Mesenchymal stem cell (in vitro differentiated cells and primary cell): ENCODE data around the gene DCLK1.

Experiments used
- DNase-seq: peaks from one replicate; pipeline ENCODE4 v3.0.0-alpha.2; 2013
- H2AFZ ChIP-seq: one replicate; pipeline ENCODE4 v1.6.1; 2013; ENCODE audit warnings: low read depth, mild to moderate bottlenecking, control low read depth, inconsistent platforms, low read length, moderate library complexity
- H2AK5ac ChIP-seq: 2 replicates; pipeline ENCODE4 v1.6.1; 2013; ENCODE audit warnings: low read length, moderate library complexity, mild to moderate bottlenecking, inconsistent platforms; ENCODE audit not compliant: severe bottlenecking
- H2BK120ac ChIP-seq: one replicate; pipeline ENCODE4 v1.6.1; 2013; ENCODE audit warnings: low read depth, mild to moderate bottlenecking, inconsistent platforms, low read length, moderate library complexity
- H2BK12ac ChIP-seq, 2 experiments: one replicate each; pipeline ENCODE4 v1.6.1; 2013; ENCODE audit warnings: inconsistent platforms in 2 of 2, low read length in 2 of 2, mild to moderate bottlenecking in 2 of 2, moderate library complexity in 2 of 2, control low read depth in 1 of 2
- H2BK15ac ChIP-seq: one replicate; pipeline ENCODE4 v1.6.1; 2013; ENCODE audit warnings: mild to moderate bottlenecking, low read depth, inconsistent platforms; ENCODE audit not compliant: poor library complexity, severe bottlenecking
- H2BK5ac ChIP-seq: 2 replicates; pipeline ENCODE4 v1.6.1; 2013; ENCODE audit warnings: low read depth, mild to moderate bottlenecking, low read length, control low read depth, inconsistent platforms; ENCODE audit not compliant: poor library complexity, severe bottlenecking
- H3K14ac ChIP-seq, 2 experiments: one replicate each; pipeline ENCODE4 v1.6.1; 2013; ENCODE audit warnings: inconsistent platforms in 2 of 2, low read length in 2 of 2, control low read depth in 1 of 2, mild to moderate bottlenecking in 1 of 2, moderate library complexity in 1 of 2
- H3K18ac ChIP-seq, 2 experiments: one replicate each; pipeline ENCODE4 v1.6.1; 2013; ENCODE audit warnings: inconsistent platforms in 2 of 2, low read length in 2 of 2, control low read depth in 1 of 2, low read depth in 1 of 2, mild to moderate bottlenecking in 1 of 2
- H3K23ac ChIP-seq, 2 experiments: one replicate each; pipeline ENCODE4 v1.6.1; 2013; ENCODE audit warnings: inconsistent platforms in 2 of 2, low read length in 2 of 2, mild to moderate bottlenecking in 2 of 2, moderate library complexity in 2 of 2, control low read depth in 1 of 2
- H3K27ac ChIP-seq: 2 replicates; pipeline ENCODE4 v1.5.1; 2013; ENCODE audit warnings: mild to moderate bottlenecking, moderate library complexity, low read length, control low read depth, inconsistent platforms; ENCODE audit not compliant: poor library complexity, severe bottlenecking
- H3K27me3 ChIP-seq, 2 experiments: 2 replicates each; pipeline versions ENCODE4 v1.6.1 to v1.7.0; 2013; ENCODE audit warnings: low read length in 2 of 2, mild to moderate bottlenecking in 2 of 2, moderate library complexity in 2 of 2, control low read depth in 1 of 2, inconsistent platforms in 1 of 2; ENCODE audit not compliant: control insufficient read depth in 1 of 2, insufficient read depth in 1 of 2
- H3K36me3 ChIP-seq, 2 experiments: 2 replicates each; pipeline versions ENCODE4 v1.6.1 to v1.7.0; 2013; ENCODE audit warnings: low read length in 2 of 2, control low read depth in 1 of 2, inconsistent platforms in 1 of 2, low read depth in 1 of 2, mild to moderate bottlenecking in 1 of 2; ENCODE audit not compliant: insufficient read depth in 2 of 2, control insufficient read depth in 1 of 2
- H3K4ac ChIP-seq, 2 experiments: one replicate each; pipeline ENCODE4 v1.6.1; 2013; ENCODE audit warnings: inconsistent platforms in 2 of 2, low read length in 2 of 2, mild to moderate bottlenecking in 2 of 2, moderate library complexity in 2 of 2, control low read depth in 1 of 2, low read depth in 1 of 2
- H3K4me1 ChIP-seq: 2 replicates; pipeline ENCODE4 v1.6.1; 2013; ENCODE audit warnings: low read depth, low read length, control low read depth; ENCODE audit not compliant: control insufficient read depth, insufficient read depth
- H3K4me2 ChIP-seq: 2 replicates; pipeline ENCODE4 v1.6.1; 2013; ENCODE audit warnings: low read length, mild to moderate bottlenecking, inconsistent platforms; ENCODE audit not compliant: poor library complexity, severe bottlenecking
- H3K4me3 ChIP-seq, 2 experiments: 2 replicates each; pipeline versions ENCODE4 v1.5.1 to v1.7.0; 2013; ENCODE audit warnings: low read length in 2 of 2, mild to moderate bottlenecking in 2 of 2, control low read depth in 1 of 2, low read depth in 1 of 2; ENCODE audit not compliant: insufficient read depth in 1 of 2
- H3K79me1 ChIP-seq: replicated peaks from 2 replicates; pipeline ENCODE4 v1.6.1; 2013; ENCODE audit warnings: mild to moderate bottlenecking, control low read depth, low read length, inconsistent platforms; ENCODE audit not compliant: poor library complexity, severe bottlenecking
- H3K9ac ChIP-seq: 2 replicates; pipeline ENCODE4 v1.7.0; 2013; ENCODE audit warnings: mild to moderate bottlenecking, low read length, moderate library complexity
- H3K9me3 ChIP-seq: 2 replicates; pipeline ENCODE4 v1.7.0; 2013; ENCODE audit warnings: mild to moderate bottlenecking, low read length; ENCODE audit not compliant: control insufficient read depth
- H4K8ac ChIP-seq: one replicate; pipeline ENCODE4 v1.6.1; 2013; ENCODE audit warnings: inconsistent platforms, mild to moderate bottlenecking, low read length, moderate library complexity
- H4K91ac ChIP-seq: one replicate; pipeline ENCODE4 v1.6.1; 2013; ENCODE audit warnings: mild to moderate bottlenecking, low read length, inconsistent platforms
- WGBS: methylation state at CpG from one replicate; pipeline ENCODE4 v1.1.7; 2013; ENCODE audit warnings: mixed read lengths; 5-methylcytosine and 5-hydroxymethylcytosine counted together

Gene DCLK1

DNA sequence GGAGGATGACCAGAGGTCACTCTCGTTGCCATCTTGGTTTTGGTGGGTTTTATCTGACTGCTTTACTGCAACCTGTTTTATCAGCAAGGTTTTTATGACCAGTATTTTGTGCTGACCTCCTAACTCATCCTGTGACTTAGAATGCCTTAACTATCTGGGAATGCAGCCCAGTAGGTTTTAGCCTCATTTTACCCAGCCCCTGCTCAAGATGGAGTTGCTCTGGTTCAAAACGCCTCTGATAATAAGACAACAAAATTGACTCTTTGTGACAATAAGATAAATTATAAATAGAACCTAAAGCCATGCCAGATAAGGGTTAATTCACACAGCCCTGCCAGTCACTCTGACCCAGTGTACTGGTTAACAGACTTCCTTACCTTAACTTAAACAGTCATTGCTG, 387.0 kb downstream of the DCLK1 start:
- Histone ChIP-seq H2AK5ac (no peak overlapping the region), H3K4me2 (no peak overlapping the region), H3K9ac (no peak overlapping the region), H2BK120ac (no peak overlapping the region), H3K18ac (no peak overlapping the region), H2BK12ac (no peak overlapping the region), H2BK5ac (no peak overlapping the region), H3K79me1 (no peaks in the 10 kb centered on the region), H3K4me3 (no peak overlapping the region), H3K4ac (no peak overlapping the region), H3K36me3 (no peaks in the 10 kb centered on the region), H3K14ac (no peak overlapping the region), H3K4me1 (peaks cover 1% of the 10 kb centered on the region), H3K27me3 (no peaks in the 10 kb centered on the region), H2AFZ (no peak overlapping the region), H3K23ac (no peak overlapping the region), H2BK15ac (no peak overlapping the region), H3K27ac (no peak overlapping the region), H4K8ac (no peak overlapping the region), H3K9me3 (no peaks in the 10 kb centered on the region), H4K91ac (no peak overlapping the region)
- DNase-seq = no peak
- 60% methylated on average over 2 of the region's 2 CpGs for WGBS

DNA sequence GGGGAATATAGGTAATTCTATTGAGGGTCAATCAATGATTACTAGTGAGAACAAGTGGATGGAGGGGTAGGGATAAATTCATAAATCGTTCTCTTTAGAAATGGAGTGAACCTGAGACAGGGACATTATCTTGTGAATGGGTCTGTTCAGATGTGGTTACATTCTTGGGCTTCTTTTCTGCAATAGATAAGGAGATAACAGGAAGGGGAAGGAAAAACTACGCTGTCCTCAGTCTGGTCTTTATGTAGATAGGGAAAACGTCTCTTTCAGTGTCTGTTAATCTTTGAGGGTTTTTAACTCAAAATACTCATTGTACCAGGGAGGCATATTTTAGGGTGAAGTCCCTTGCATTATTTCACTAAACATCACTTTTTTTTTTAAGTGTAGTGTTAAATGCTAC, 388.0 kb downstream of the DCLK1 start:
- H3K4me1 ChIP-seq = peaks cover 1% of the 10 kb centered on the region
- H2BK12ac ChIP-seq = no peak overlapping the region
- no peak overlapping the region for H3K4me2 ChIP-seq
- H3K14ac ChIP-seq = no peak overlapping the region
- H3K9ac ChIP-seq = no peak overlapping the region
- H2BK15ac ChIP-seq = no peak overlapping the region
- no peaks in the 10 kb centered on the region for H3K79me1 ChIP-seq
- no peak overlapping the region for H2BK120ac ChIP-seq
- H4K91ac ChIP-seq = no peak overlapping the region
- no peaks in the 10 kb centered on the region for H3K27me3 ChIP-seq
- DNase-seq = no peak
- no peaks in the 10 kb centered on the region for H3K9me3 ChIP-seq
- no peak overlapping the region for H2AK5ac ChIP-seq
- H3K4ac ChIP-seq = no peak overlapping the region
- no peak overlapping the region for H2BK5ac ChIP-seq
- H3K27ac ChIP-seq = no peak overlapping the region
- H2AFZ ChIP-seq = no peak overlapping the region
- no peak overlapping the region for H3K4me3 ChIP-seq
- no peak overlapping the region for H3K18ac ChIP-seq
- no peaks in the 10 kb centered on the region for H3K36me3 ChIP-seq
- WGBS = 84% methylated on average over 1 of the region's 3 CpGs
- no peak overlapping the region for H4K8ac ChIP-seq
- no peak overlapping the region for H3K23ac ChIP-seq

DNA sequence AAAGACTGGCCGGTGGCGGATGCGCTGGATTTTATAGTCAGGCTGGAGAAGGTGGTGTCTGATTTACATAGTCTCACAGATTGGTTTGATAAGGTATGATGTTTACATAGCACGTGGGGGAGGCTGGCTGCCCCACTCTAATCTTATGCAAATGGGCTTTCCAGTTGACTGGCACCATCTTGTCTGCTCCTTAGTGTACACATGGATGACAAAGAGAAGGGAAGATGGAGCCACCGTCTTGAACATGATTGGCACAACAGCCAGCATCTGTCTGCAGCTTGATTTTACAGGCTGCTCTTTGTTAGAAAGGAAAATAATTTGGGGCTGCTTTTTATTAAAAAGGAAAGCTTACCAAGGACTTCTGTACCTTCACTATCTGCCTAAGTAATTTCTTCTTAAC, 389.5 kb downstream of the DCLK1 start:
- Histone ChIP-seq H3K14ac (no peak overlapping the region), H4K91ac (no peak overlapping the region), H2AFZ (no peak overlapping the region), H3K4ac (no peak overlapping the region), H3K9ac (no peak overlapping the region), H2BK120ac (no peak overlapping the region), H2BK12ac (no peak overlapping the region), H3K23ac (no peak overlapping the region), H3K79me1 (no peaks in the 10 kb centered on the region), H3K4me2 (no peak overlapping the region), H3K27ac (no peak overlapping the region), H3K4me1 (peaks cover 1% of the 10 kb centered on the region), H3K4me3 (no peak overlapping the region), H3K27me3 (no peaks in the 10 kb centered on the region), H3K18ac (no peak overlapping the region), H4K8ac (no peak overlapping the region), H2AK5ac (no peak overlapping the region), H3K36me3 (no peaks in the 10 kb centered on the region), H3K9me3 (no peaks in the 10 kb centered on the region), H2BK5ac (no peak overlapping the region), H2BK15ac (no peak overlapping the region)
- 79% methylated on average over 5 of the region's 5 CpGs for WGBS
- no peak for DNase-seq

DNA sequence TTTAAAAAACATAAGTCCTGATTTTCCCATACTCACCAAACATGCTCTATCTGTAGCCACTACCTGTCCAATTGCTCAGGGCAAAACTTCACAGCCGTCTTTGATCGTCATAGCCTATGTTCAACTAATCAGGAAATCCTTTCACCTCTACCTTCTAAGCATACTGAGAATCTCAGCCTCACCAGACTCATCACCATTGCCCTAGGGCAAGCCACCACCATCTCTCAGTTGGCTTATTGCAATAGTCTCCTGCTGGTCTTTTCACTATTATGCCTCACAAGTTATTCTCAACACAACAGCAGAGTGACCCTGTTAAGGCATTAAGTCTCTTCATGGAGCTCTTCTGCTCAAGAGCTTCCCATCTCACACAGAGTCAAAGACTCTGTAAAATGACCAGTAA, 394.3 kb downstream of the DCLK1 start:
- Histone ChIP-seq H3K18ac (no peak overlapping the region), H3K14ac (no peak overlapping the region), H3K27ac (no peak overlapping the region), H2AFZ (no peak overlapping the region), H3K4me3 (no peak overlapping the region), H2BK12ac (no peak overlapping the region), H3K23ac (no peak overlapping the region), H2BK5ac (no peak overlapping the region), H2AK5ac (no peak overlapping the region), H3K27me3 (no peaks in the 10 kb centered on the region), H2BK120ac (no peak overlapping the region), H3K79me1 (no peaks in the 10 kb centered on the region), H2BK15ac (no peak overlapping the region), H3K4ac (no peak overlapping the region), H3K36me3 (no peaks in the 10 kb centered on the region), H4K91ac (no peak overlapping the region), H3K9ac (no peak overlapping the region), H3K4me2 (no peak overlapping the region), H3K4me1 (no peaks in the 10 kb centered on the region), H4K8ac (no peak overlapping the region), H3K9me3 (no peaks in the 10 kb centered on the region)
- WGBS = 37% methylated on average over 2 of the region's 2 CpGs
- DNase-seq = no peak
